ENCODE results near the gene MPST.
"Not testable (repeated sequence)": the region's sequence is repeated elsewhere in the genome, so short reads cannot be mapped to it uniquely, and the experiment has no call there.

The MPST gene

GRCh38 chr22:37019309-37020191, at the start of gene MPST, which contains the start of gene TST:
Gene MPST, plus strand, starts transcription at chr22:37019742. Its CDS starts 95 bp downstream, at chr22:37019837.
Gene TST, minus strand, starts transcription at chr22:37019447. Its CDS starts 715 bp downstream, at chr22:37018732.
- DNase-seq = peak; percentile 36 to 41

GRCh38 chr22:36971341-36972125, 48.0 kb upstream of the MPST start:
- DNase-seq = no peak

- no peak for DNase-seq
These were observed 42.9 kb upstream of the MPST start for GRCh38 chr22:36976606-36977005.

GRCh38 chr22:36977401-36977861, 42.1 kb upstream of the MPST start:
- DNase-seq = peak; percentile 83 to 84

GRCh38 chr22:36977947-36978660, 41.4 kb upstream of the MPST start:
- peak; percentile 89 to 90 for DNase-seq

GRCh38 chr22:36979016-36979910, 40.3 kb upstream of the MPST start:
- no peak for DNase-seq

GRCh38 chr22:36981247-36981775, 38.2 kb upstream of the MPST start:
- no peak for DNase-seq

GRCh38 chr22:36982136-36982535, 37.4 kb upstream of the MPST start:
- DNase-seq = no peak

GRCh38 chr22:36985211-36985889, 34.2 kb upstream of the MPST start:
- DNase-seq = no peak

GRCh38 chr22:36986242-36986821, 33.2 kb upstream of the MPST start:
- DNase-seq = peak in 1 of 2 donors; percentile 27

- no peak for DNase-seq
These were observed 31.3 kb upstream of the MPST start for GRCh38 chr22:36988075-36988832.

- DNase-seq = not testable (repeated sequence)
These were observed 30.5 kb upstream of the MPST start for GRCh38 chr22:36989012-36989411.

GRCh38 chr22:36990457-36990856, 29.1 kb upstream of the MPST start:
- DNase-seq = no peak

GRCh38 chr22:36991206-36991605, 28.3 kb upstream of the MPST start:
- DNase-seq = no peak

- DNase-seq = no peak
These were observed 21.8 kb upstream of the MPST start for GRCh38 chr22:36997746-36998145.

GRCh38 chr22:36998620-36999351, 20.8 kb upstream of the MPST start:
- DNase-seq = no peak

GRCh38 chr22:36999463-36999862, 20.1 kb upstream of the MPST start:
- no peak for DNase-seq

- no peak for DNase-seq
These were observed 18.6 kb upstream of the MPST start for GRCh38 chr22:37000676-37001534.

All from CD4-positive, alpha-beta T cell treated with Interleukin-4 for 1 hour (primary cell).